Sigmoid colon (tissue), 7 donors: ENCODE data around the gene SLCO2B1. TPM values are rescaled to one million over a fixed set of nuclear protein-coding genes. Genes with fewer than 3 reads are reported as not detected.

Experiments used
- DNase-seq: peaks from one replicate; pipeline ENCODE4 v3.0.0-alpha.2; 2019
- H3K27ac ChIP-seq, 4 donors: fragments of 200-600 bp; sonication (generic); one replicate each; pipeline ENCODE4 v1.5.1; 2016 to 2019; ENCODE audit warnings: mild to moderate bottlenecking in 1 of 4
- H3K27me3 ChIP-seq, 3 donors: fragments of 200-600 bp; sonication (generic); one replicate each; pipeline ENCODE4 v1.5.1; 2019; ENCODE audit warnings: mild to moderate bottlenecking in 1 of 3
- H3K36me3 ChIP-seq, 4 donors: fragments of 200-600 bp; sonication (generic); one replicate each; pipeline ENCODE4 v1.5.1; 2016 to 2019
- H3K4me1 ChIP-seq, 4 donors: fragments of 200-600 bp; sonication (generic); one replicate each; pipeline ENCODE4 v1.5.1; 2017 to 2019
- H3K4me3 ChIP-seq, 4 donors: fragments of 200-600 bp; sonication (generic); one replicate each; pipeline ENCODE4 v1.5.1; 2017 to 2019; ENCODE audit warnings: mild to moderate bottlenecking in 2 of 4, moderate library complexity in 1 of 4
- H3K9me3 ChIP-seq, 4 donors: fragments of 200-600 bp in 3 of 4; sonication (generic) in 3 of 4; one replicate each; pipeline versions ENCODE4 v1.5.1 to v1.6.1; 2013 to 2019
- CTCF ChIP-seq, 4 experiments: fragments of 450-650 bp in 3 of 4; fragments of 200-600 bp in 1 of 4; IDR thresholded peaks; one replicate each; pipeline ENCODE4 v1.5.1; 2016 to 2019; ENCODE audit warnings: antibody characterized with exemption in 4 of 4, mild to moderate bottlenecking in 3 of 4, moderate library complexity in 2 of 4
- EP300 ChIP-seq, 4 donors: sonication (generic); formaldehyde crosslinking; IDR thresholded peaks; one replicate each; pipeline ENCODE4 v1.6.1; 2017; ENCODE audit warnings: antibody characterized with exemption in 4 of 4
- POLR2A ChIP-seq, 2 donors: fragments of 450-650 bp; IDR thresholded peaks; one replicate each; pipeline ENCODE4 v1.6.1; 2016; ENCODE audit warnings: antibody characterized with exemption in 2 of 2, mild to moderate bottlenecking in 2 of 2, moderate library complexity in 2 of 2
- POLR2AphosphoS5 ChIP-seq, 4 donors: sonication (generic); formaldehyde crosslinking; IDR thresholded peaks; one replicate each; pipeline ENCODE4 v1.6.1; 2017; ENCODE audit warnings: antibody characterized with exemption in 4 of 4
- WGBS, 2 donors: extraction: QIAGEN DNeasy Blood & Tissue Kit; methylation state at CpG; one replicate each; pipeline ENCODE4 v1.1.7; 2013; 5-methylcytosine and 5-hydroxymethylcytosine counted together
- intact Hi-C: fragments of 100-400 bp; cut with DNase I; formaldehyde crosslinking; loops from one replicate; pipeline ENCODE4 v1.15.1; 2023
- polyA plus RNA-seq, 3 donors: library from polyadenylated mRNA; stranded (reverse); fragments of 200-250 nt; gene quantifications; one replicate each; pipeline ENCODE4 v1.2.3, GENCODE V29; 2013
- total RNA-seq, 4 donors: library from RNA; depleted of rRNA; stranded (reverse); fragments of >200 nt; gene quantifications; one replicate each; pipeline ENCODE4 v1.1.0, GENCODE V29; 2016
- donor health status: healthy with polysubstance abuse.
- donor health status: Bipolar disorder and iron deficiency.
- donor health status: healthy.

SLCO2B1 gene
- total and polyA plus RNA-seq, 7 donors, result 7.8 to 47.0 (median 29.2) TPM

GRCh38 chr11:75212411-75212810 lies 61.5 kb downstream of the SLCO2B1 start:
- Histone ChIP-seq H3K4me1 (no peaks in the 10 kb centered on the region), H3K36me3 (no peaks in the 10 kb centered on the region), H3K9me3 (no peaks in the 10 kb centered on the region), H3K4me3 (no peak overlapping the region), H3K27ac (no peak overlapping the region), H3K27me3 (peaks cover 0 to 4% (median 0%) of the 10 kb centered on the region in 3 donors)
- WGBS, 2 donors, result 51 to 76% methylated on average over 5 of the region's 5 CpGs
- intact Hi-C loops, result no loop called here
- TF ChIP-seq CTCF (IDR thresholded peaks at IDR 0.05) (no peak), POLR2A (IDR thresholded peaks at IDR 0.05) (no peak), POLR2AphosphoS5 (IDR thresholded peaks at IDR 0.05) (no peak), EP300 (IDR thresholded peaks at IDR 0.05) (no peak)
- no peak for DNase-seq

GRCh38 chr11:75214411-75214821 lies 63.5 kb downstream of the SLCO2B1 start:
- Histone ChIP-seq H3K4me3 (no peak overlapping the region), H3K27ac (no peak overlapping the region), H3K36me3 (no peaks in the 10 kb centered on the region), H3K27me3 (peaks cover 0 to 4% (median 0%) of the 10 kb centered on the region in 3 donors), H3K4me1 (no peaks in the 10 kb centered on the region), H3K9me3 (no peaks in the 10 kb centered on the region)
- intact Hi-C loops, result no loop called here
- TF ChIP-seq POLR2AphosphoS5 (IDR thresholded peaks at IDR 0.05) (no peak), POLR2A (IDR thresholded peaks at IDR 0.05) (no peak), CTCF (IDR thresholded peaks at IDR 0.05) (no peak), EP300 (IDR thresholded peaks at IDR 0.05) (no peak)
- peak; percentile 66 for DNase-seq
- 1 to 4% methylated on average over 8 of the region's 8 CpGs for WGBS, 2 donors

GRCh38 chr11:75214843-75215242 lies 63.9 kb downstream of the SLCO2B1 start:
- peaks cover 0 to 4% (median 0%) of the 10 kb centered on the region in 3 donors for H3K27me3 ChIP-seq
- H3K36me3 ChIP-seq, result no peaks in the 10 kb centered on the region
- no peak overlapping the region for H3K27ac ChIP-seq
- intact Hi-C loops, result no loop called here
- no peak for DNase-seq
- no peaks in the 10 kb centered on the region for H3K4me1 ChIP-seq
- H3K4me3 ChIP-seq, result no peak overlapping the region
- TF ChIP-seq POLR2AphosphoS5 (IDR thresholded peaks at IDR 0.05), result no peak
- no peak for TF ChIP-seq EP300 (IDR thresholded peaks at IDR 0.05)
- TF ChIP-seq POLR2A (IDR thresholded peaks at IDR 0.05), result no peak
- TF ChIP-seq CTCF (IDR thresholded peaks at IDR 0.05), result no peak
- no peaks in the 10 kb centered on the region for H3K9me3 ChIP-seq

- TF ChIP-seq POLR2A (IDR thresholded peaks at IDR 0.05) (no peak), EP300 (IDR thresholded peaks at IDR 0.05) (no peak), CTCF (IDR thresholded peaks at IDR 0.05) (no peak), POLR2AphosphoS5 (IDR thresholded peaks at IDR 0.05) (no peak)
- no peak for DNase-seq
- no peaks in the 10 kb centered on the region for H3K4me1 ChIP-seq
- H3K36me3 ChIP-seq, result no peaks in the 10 kb centered on the region
- H3K27me3 ChIP-seq, result peaks cover 0 to 4% (median 0%) of the 10 kb centered on the region in 3 donors
- H3K4me3 ChIP-seq, result no peak overlapping the region
- WGBS, 2 donors, result 55 to 57% methylated on average over 2 of the region's 2 CpGs
- H3K9me3 ChIP-seq, result no peaks in the 10 kb centered on the region
- H3K27ac ChIP-seq, result no peak overlapping the region
- intact Hi-C loops, result no loop called here
These were observed 69.0 kb downstream of the SLCO2B1 start for GRCh38 chr11:75219869-75220268.

GRCh38 chr11:75223954-75224643 lies 73.2 kb downstream of the SLCO2B1 start:
- 46 to 48% methylated on average over 5 of the region's 5 CpGs for WGBS, 2 donors
- no peak for DNase-seq

More at GRCh38 chr11:75223954-75224643, 73.2 kb downstream of the SLCO2B1 start:
- intact Hi-C loops, result no loop called here
- no peaks in the 10 kb centered on the region for H3K27me3 ChIP-seq
- no peak overlapping the region for H3K27ac ChIP-seq
- no peaks in the 10 kb centered on the region for H3K4me1 ChIP-seq
- TF ChIP-seq EP300 (IDR thresholded peaks at IDR 0.05) (no peak), CTCF (IDR thresholded peaks at IDR 0.05) (no peak), POLR2A (IDR thresholded peaks at IDR 0.05) (no peak), POLR2AphosphoS5 (IDR thresholded peaks at IDR 0.05) (no peak)
- H3K9me3 ChIP-seq, result no peaks in the 10 kb centered on the region
- no peaks in the 10 kb centered on the region for H3K36me3 ChIP-seq
- no peak overlapping the region for H3K4me3 ChIP-seq
